ENCODE measurements around the gene PIGX. TPM values are rescaled to one million over a fixed set of nuclear protein-coding genes. Genes with fewer than 3 reads are reported as not detected.

PIGX gene
- total and polyA plus RNA-seq, 2 donors (not counting 1 experiment from before 2014, with no cell fraction given), result 4.9 to 21.5 TPM

DNA sequence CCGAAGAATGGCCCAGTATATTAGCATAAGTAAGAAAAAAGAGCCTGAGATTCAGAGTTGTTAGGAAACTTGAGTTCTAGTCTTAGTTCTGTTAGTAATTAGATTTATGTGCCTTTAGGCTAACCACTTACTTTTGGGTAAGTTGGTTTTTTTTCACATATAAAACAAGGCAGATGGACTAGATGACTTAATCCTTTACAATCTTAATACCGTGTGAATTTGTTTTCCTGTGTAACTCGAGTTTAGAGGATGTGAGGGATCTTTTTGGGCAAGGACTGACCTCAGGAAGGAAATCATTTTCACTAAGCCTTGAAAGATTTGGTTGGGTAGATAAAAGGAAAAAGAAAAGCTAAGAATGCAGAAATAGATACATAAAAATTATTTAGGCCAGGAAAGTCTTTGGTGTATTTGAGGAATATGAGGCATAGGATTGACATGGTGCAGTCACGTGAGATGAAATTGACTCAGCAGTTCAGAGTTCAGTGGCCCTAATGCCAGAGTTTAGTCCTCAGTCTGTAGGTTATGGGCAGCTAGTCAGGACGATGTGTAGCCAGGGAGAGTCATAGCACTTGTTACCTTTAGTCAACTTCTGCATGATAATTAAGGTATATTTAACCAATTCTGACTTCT lies 62.1 kb downstream of the PIGX start:
- peak overlapping the region in 1 of 2 donors; percentile 40 for H3K27ac ChIP-seq (ENCODE audit: low read length in 2 of 2)
- ChIA-PET POLR2A (no interaction called here), CTCF (no interaction called here)
- ATAC-seq (ENCODE audit: low read depth) (no peak), DNase-seq (no peak)
- no peak for TF ChIP-seq EZH2 (IDR thresholded peaks at IDR 0.05; ENCODE audit: borderline replicate concordance, insufficient read depth, low read depth, low read length, poor library complexity, severe bottlenecking)
- TF ChIP-seq, protein P1, sequence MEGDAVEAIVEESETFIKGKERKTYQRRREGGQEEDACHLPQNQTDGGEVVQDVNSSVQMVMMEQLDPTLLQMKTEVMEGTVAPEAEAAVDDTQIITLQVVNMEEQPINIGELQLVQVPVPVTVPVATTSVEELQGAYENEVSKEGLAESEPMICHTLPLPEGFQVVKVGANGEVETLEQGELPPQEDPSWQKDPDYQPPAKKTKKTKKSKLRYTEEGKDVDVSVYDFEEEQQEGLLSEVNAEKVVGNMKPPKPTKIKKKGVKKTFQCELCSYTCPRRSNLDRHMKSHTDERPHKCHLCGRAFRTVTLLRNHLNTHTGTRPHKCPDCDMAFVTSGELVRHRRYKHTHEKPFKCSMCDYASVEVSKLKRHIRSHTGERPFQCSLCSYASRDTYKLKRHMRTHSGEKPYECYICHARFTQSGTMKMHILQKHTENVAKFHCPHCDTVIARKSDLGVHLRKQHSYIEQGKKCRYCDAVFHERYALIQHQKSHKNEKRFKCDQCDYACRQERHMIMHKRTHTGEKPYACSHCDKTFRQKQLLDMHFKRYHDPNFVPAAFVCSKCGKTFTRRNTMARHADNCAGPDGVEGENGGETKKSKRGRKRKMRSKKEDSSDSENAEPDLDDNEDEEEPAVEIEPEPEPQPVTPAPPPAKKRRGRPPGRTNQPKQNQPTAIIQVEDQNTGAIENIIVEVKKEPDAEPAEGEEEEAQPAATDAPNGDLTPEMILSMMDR (IDR thresholded peaks at IDR 0.05), result no peak
- peaks cover 2 to 11% of the 10 kb centered on the region in 2 experiments for H3K36me3 ChIP-seq (replicated peaks in 1 of 2; ENCODE audit: control extremely low read depth in 1 of 2, control insufficient read depth in 1 of 2, extremely low read depth in 1 of 2, insufficient read depth in 2 of 2, low read length in 1 of 2)
- Mint-ChIP-seq H3K4me1 (peaks cover 67% of the 10 kb centered on the region), H3K4me3 (no peak overlapping the region), H3K9me3 (ENCODE audit: insufficient read depth) (no peaks in the 10 kb centered on the region), H3K27me3 (no peaks in the 10 kb centered on the region), H3K27ac (peak overlapping the region; percentile 50)
- intact Hi-C loops (cut with micrococcal nuclease), result no loop called here
- no peak overlapping the region for H2AFZ ChIP-seq (ENCODE audit: insufficient read depth, low read depth, low read length, poor library complexity, severe bottlenecking)
- no peaks in the 10 kb centered on the region for H3K27me3 ChIP-seq (replicated peaks in 1 of 4; ENCODE audit: control extremely low read depth in 1 of 4, control insufficient read depth in 3 of 4, insufficient read depth in 4 of 4, low read length in 3 of 4)
- WGBS (ENCODE audit: insufficient coverage), result 63% methylated on average over 1 of the region's 5 CpGs
- H3K4me3 ChIP-seq (ENCODE audit: control extremely low read depth in 1 of 5, extremely low read depth in 1 of 5, insufficient read depth in 1 of 5, low read depth in 2 of 5, low read length in 4 of 5), result no peak overlapping the region
- H4K20me1 ChIP-seq (ENCODE audit: control insufficient read depth, insufficient read depth, low read length, poor library complexity, severe bottlenecking), result peaks cover 87% of the 10 kb centered on the region
- H3K4me1 ChIP-seq (ENCODE audit: control insufficient read depth in 2 of 2, insufficient read depth in 2 of 2, low read length in 2 of 2), result peaks cover 20 to 29% of the 10 kb centered on the region in 2 donors
- H3K9me3 ChIP-seq (ENCODE audit: control extremely low read depth in 1 of 3, control insufficient read depth in 2 of 3, insufficient read depth in 1 of 3, low read length in 2 of 3), result no peaks in the 10 kb centered on the region
- H3K4me2 ChIP-seq (replicated peaks; ENCODE audit: low read depth, low read length, poor library complexity, severe bottlenecking), result peak overlapping the region; percentile 4
- H3K9ac ChIP-seq (ENCODE audit: low read length), result no peak overlapping the region
- H3K79me2 ChIP-seq (ENCODE audit: control insufficient read depth, insufficient read depth, low read length), result peaks cover 97% of the 10 kb centered on the region

DNA sequence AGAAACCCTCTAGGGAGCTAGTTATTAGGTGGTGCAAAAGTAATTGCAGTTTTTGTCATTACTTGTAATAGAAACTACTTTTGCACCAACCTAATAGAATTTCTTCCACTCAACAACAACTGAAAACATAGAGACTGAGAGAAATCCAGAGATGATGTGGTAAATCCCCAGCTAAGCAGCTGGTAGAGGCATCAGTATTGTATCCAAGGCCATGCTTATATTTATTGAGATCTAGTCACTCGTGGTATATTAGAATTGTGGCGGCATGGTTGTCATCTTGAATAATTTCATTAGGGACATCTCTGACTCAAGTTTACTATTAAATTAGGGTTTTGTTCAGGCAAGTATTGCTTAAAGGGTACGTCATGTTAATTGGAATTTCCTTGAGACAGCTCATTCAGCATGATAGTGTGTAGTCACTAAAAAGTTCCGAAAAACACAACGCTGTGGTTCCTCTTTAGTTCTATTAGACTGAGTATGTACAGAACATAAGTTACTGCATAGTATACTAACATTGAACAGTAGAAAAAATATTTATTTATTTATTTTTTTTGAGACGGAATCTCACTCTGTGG lies 62.8 kb downstream of the PIGX start:
- Mint-ChIP-seq H3K9me3 (ENCODE audit: insufficient read depth) (no peaks in the 10 kb centered on the region), H3K4me3 (no peak overlapping the region), H3K27me3 (no peaks in the 10 kb centered on the region), H3K27ac (peak overlapping the region; percentile 50), H3K4me1 (peaks cover 65% of the 10 kb centered on the region)
- Histone ChIP-seq H3K4me1 (ENCODE audit: control insufficient read depth in 2 of 2, insufficient read depth in 2 of 2, low read length in 2 of 2) (peaks cover 20 to 29% of the 10 kb centered on the region in 2 donors), H3K36me3 (replicated peaks in 1 of 2; ENCODE audit: control extremely low read depth in 1 of 2, control insufficient read depth in 1 of 2, extremely low read depth in 1 of 2, insufficient read depth in 2 of 2, low read length in 1 of 2) (peaks cover 2 to 14% of the 10 kb centered on the region in 2 experiments), H3K27me3 (replicated peaks in 1 of 4; ENCODE audit: control extremely low read depth in 1 of 4, control insufficient read depth in 3 of 4, insufficient read depth in 4 of 4, low read length in 3 of 4) (no peaks in the 10 kb centered on the region), H3K9me3 (ENCODE audit: control extremely low read depth in 1 of 3, control insufficient read depth in 2 of 3, insufficient read depth in 1 of 3, low read length in 2 of 3) (no peaks in the 10 kb centered on the region), H2AFZ (ENCODE audit: insufficient read depth, low read depth, low read length, poor library complexity, severe bottlenecking) (no peak overlapping the region), H3K27ac (ENCODE audit: low read length in 2 of 2) (peak overlapping the region in 1 of 2 donors; percentile 40), H3K79me2 (ENCODE audit: control insufficient read depth, insufficient read depth, low read length) (peaks cover 97% of the 10 kb centered on the region), H3K4me2 (replicated peaks; ENCODE audit: low read depth, low read length, poor library complexity, severe bottlenecking) (no peak overlapping the region), H3K9ac (ENCODE audit: low read length) (no peak overlapping the region), H3K4me3 (ENCODE audit: control extremely low read depth in 1 of 5, extremely low read depth in 1 of 5, insufficient read depth in 1 of 5, low read depth in 2 of 5, low read length in 4 of 5) (no peak overlapping the region), H4K20me1 (ENCODE audit: control insufficient read depth, insufficient read depth, low read length, poor library complexity, severe bottlenecking) (peaks cover 87% of the 10 kb centered on the region)
- DNase-seq (no peak), ATAC-seq (ENCODE audit: low read depth) (no peak)
- CTCF ChIA-PET, result no interaction called here
- POLR2A ChIA-PET, result no interaction called here
- intact Hi-C loops (cut with micrococcal nuclease), result no loop called here
- no CpG with 5 or more reads among the region's 6 CpGs for WGBS (ENCODE audit: insufficient coverage)
- TF ChIP-seq EZH2 (IDR thresholded peaks at IDR 0.05; ENCODE audit: borderline replicate concordance, insufficient read depth, low read depth, low read length, poor library complexity, severe bottlenecking), result no peak
- TF ChIP-seq, protein P1 (IDR thresholded peaks at IDR 0.05), result no peak

All from B cell (primary cell).